Activated B cell treated with CpG ODN at 0.5 μM for 24 hours (primary cell): ENCODE data around the gene SLC15A2. TPM values are rescaled to one million over a fixed set of nuclear protein-coding genes. Genes with fewer than 3 reads are reported as not detected.

Experiments used
- ATAC-seq: fragments of 200-7000 bp; cut with Tn5 transposase; one replicate; pipeline ENCODE4 v1.10.0; 2021; ENCODE audit warnings: low read depth, mild to moderate bottlenecking, moderate library complexity
- CTCF ChIA-PET: fragments of 350-600 bp; sonication (Branson Sonifier 250); formaldehyde crosslinking; loops from one replicate; lab custom pipeline; 2021; ENCODE audit warnings: antibody characterized with exemption; lab: Charles Lee
- POLR2A ChIA-PET: fragments of 350-600 bp; sonication (Branson Sonifier 250); formaldehyde crosslinking; loops from one replicate; lab custom pipeline; 2021; ENCODE audit warnings: antibody characterized with exemption; lab: Charles Lee
- DNase-seq: peaks from one replicate; pipeline ENCODE4 v3.0.0; 2022
- H3K27ac Mint-ChIP-seq: one replicate; pipeline ENCODE4 v1.8.0; 2020; ENCODE audit warnings: mixed read lengths
- H3K27me3 Mint-ChIP-seq: one replicate; pipeline ENCODE4 v1.8.0; 2021; ENCODE audit warnings: mixed read lengths
- H3K36me3 Mint-ChIP-seq: one replicate; pipeline ENCODE4 v1.8.0; 2021; ENCODE audit warnings: low read depth, mixed read lengths
- H3K4me1 Mint-ChIP-seq: one replicate; pipeline ENCODE4 v1.8.0; 2021; ENCODE audit warnings: mixed read lengths
- H3K4me3 Mint-ChIP-seq: one replicate; pipeline ENCODE4 v1.8.0; 2020; ENCODE audit warnings: mild to moderate bottlenecking, mixed read lengths
- H3K9me3 Mint-ChIP-seq: one replicate; pipeline ENCODE4 v1.8.0; 2020; ENCODE audit warnings: mixed read lengths
- CTCF ChIP-seq: fragments of 200-600 bp; IDR thresholded peaks from one replicate; pipeline ENCODE4 v1.8.0; 2022; ENCODE audit warnings: antibody characterized with exemption, mild to moderate bottlenecking
- intact Hi-C: fragments of 100-400 bp; cut with micrococcal nuclease; formaldehyde crosslinking; loops from one replicate; pipeline ENCODE4 v1.15.1; 2024
- total RNA-seq: library from RNA; stranded (reverse); gene quantifications from 2 replicates; pipeline ENCODE4 v1.2.3, GENCODE V29; 2022

Gene SLC15A2
- total RNA-seq, 1 donor from 2014 or later, result 16.0 TPM

DNA sequence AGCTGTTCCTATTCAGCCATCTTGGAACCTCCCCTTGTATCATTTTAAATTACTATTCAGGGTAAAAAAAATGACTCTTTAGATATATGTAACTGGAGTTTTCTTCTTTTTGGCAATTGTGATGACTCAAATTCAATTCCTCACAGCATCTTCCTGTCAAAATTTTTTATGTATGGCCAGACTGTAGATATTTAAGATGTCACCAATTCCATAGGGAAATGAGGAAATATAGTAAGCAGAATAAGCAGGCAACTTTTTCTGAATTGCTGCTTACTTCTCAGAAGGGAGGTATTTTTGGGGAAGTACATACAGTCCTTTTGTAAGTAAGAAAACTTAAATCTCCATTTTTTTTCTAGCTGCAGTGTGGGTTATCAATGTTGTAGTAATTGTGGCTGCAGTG, 30.4 kb upstream of the SLC15A2 start:
- intact Hi-C loops, result no loop called here
- no peak overlapping the region for H3K4me3 Mint-ChIP-seq
- no peak for TF ChIP-seq CTCF
- ATAC-seq (no peak), DNase-seq (no peak)
- H3K9me3 Mint-ChIP-seq, result no peaks in the 10 kb centered on the region
- POLR2A ChIA-PET, result no interaction called here
- peaks cover 35% of the 10 kb centered on the region for H3K4me1 Mint-ChIP-seq
- H3K36me3 Mint-ChIP-seq, result peaks cover 84% of the 10 kb centered on the region
- no peaks in the 10 kb centered on the region for H3K27me3 Mint-ChIP-seq
- H3K27ac Mint-ChIP-seq, result no peak overlapping the region
- CTCF ChIA-PET, result no interaction called here

DNA sequence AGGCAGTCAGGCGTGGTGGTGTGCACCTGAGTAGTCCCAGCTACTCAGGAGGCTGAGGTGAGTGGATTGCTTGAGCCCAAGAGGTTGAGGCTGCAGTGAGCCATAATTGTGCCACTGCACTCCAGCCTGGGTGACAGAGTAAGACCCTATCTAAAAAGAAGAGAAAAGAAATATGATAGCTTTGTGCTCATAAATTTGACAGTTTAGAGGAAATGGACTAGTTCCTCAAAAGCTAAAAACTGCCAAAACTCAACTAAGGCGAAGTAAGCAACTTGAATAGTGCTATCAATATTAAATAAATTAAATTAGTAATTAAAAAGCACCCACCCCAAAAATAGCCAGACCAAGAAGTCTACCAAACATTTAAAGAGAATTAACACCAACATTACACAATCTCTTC, 24.5 kb upstream of the SLC15A2 start:
- Mint-ChIP-seq H3K4me3 (no peak overlapping the region), H3K27me3 (no peaks in the 10 kb centered on the region), H3K4me1 (peaks cover 48% of the 10 kb centered on the region), H3K36me3 (peaks cover 55% of the 10 kb centered on the region), H3K9me3 (no peaks in the 10 kb centered on the region), H3K27ac (peak overlapping the region; percentile 43)
- POLR2A ChIA-PET, result no interaction called here
- CTCF ChIA-PET, result no interaction called here
- ATAC-seq (peak; percentile 34), DNase-seq (no peak)
- no peak for TF ChIP-seq CTCF
- intact Hi-C loops, result loop anchor here (5.0 kb wide), 1 partner anchor 322 kb away; the partner anchor contains the start of gene POLQ

DNA sequence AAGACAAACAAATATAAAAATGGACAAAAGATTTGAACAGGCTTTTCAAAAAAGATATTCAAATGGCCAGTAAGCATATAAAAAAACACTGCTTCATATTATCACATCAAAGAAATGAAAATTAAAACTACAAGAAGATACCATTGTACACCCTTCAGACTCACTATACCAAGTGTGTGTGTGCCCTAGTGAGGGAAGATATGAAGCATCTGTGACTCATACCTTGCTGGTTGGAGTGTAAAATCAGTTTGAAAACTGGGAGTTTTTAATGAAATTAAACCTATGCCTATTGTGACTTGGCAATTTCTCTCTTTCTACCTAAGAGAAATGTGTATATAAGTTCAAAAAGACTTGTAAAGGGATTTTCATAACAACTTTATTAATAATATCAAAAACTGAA, 23.5 kb upstream of the SLC15A2 start:
- ATAC-seq, result no peak
- Mint-ChIP-seq H3K36me3 (peaks cover 55% of the 10 kb centered on the region), H3K9me3 (no peaks in the 10 kb centered on the region), H3K27me3 (no peaks in the 10 kb centered on the region), H3K4me3 (no peak overlapping the region), H3K4me1 (peaks cover 52% of the 10 kb centered on the region), H3K27ac (peak overlapping the region; percentile 51)
- CTCF ChIA-PET, result no interaction called here
- POLR2A ChIA-PET, result interaction anchor here (1.0 kb wide), 1 partner anchor 61 kb away, joined by 3 read pairs; no protein-coding TSS in a partner anchor
- intact Hi-C loops, result loop anchor here (5.0 kb wide), 1 partner anchor 323 kb away; the partner anchor contains the start of gene POLQ
- no peak for TF ChIP-seq CTCF
- DNase-seq, result no peak

GRCh38 chr3:121871430-121871829, 22.8 kb upstream of the SLC15A2 start:
- ATAC-seq (peak; percentile 37), DNase-seq (no peak)
- Mint-ChIP-seq H3K27ac (peak overlapping the region; percentile 60), H3K4me3 (no peak overlapping the region), H3K27me3 (no peaks in the 10 kb centered on the region), H3K9me3 (no peaks in the 10 kb centered on the region), H3K4me1 (peaks cover 54% of the 10 kb centered on the region), H3K36me3 (peaks cover 53% of the 10 kb centered on the region)
- intact Hi-C loops, result loop anchor here (5.0 kb wide), 1 partner anchor 324 kb away; the partner anchor contains the start of gene POLQ
- POLR2A ChIA-PET, result no interaction called here
- TF ChIP-seq CTCF, result no peak
- CTCF ChIA-PET, result no interaction called here

DNA sequence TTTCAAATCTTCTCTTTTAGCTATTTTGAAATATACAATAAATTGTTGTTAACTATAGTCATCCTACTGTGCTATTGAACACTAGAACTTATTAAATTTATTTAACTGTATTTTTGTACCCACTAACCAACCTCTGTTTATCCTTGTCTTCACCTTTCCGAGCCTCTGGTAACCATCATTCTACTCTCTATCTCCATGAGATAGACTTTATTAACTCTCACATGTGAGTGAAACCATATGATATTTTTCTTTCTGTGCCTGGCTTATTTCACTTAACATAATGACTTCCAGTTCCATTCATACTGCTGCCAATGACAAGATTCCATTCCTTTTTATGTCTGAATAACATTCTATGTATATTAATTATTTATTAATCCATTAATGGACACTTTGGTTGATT, 15.8 kb upstream of the SLC15A2 start:
- ATAC-seq (no peak), DNase-seq (no peak)
- H3K27ac Mint-ChIP-seq, result no peak overlapping the region
- peaks cover 50% of the 10 kb centered on the region for H3K36me3 Mint-ChIP-seq
- peaks cover 29% of the 10 kb centered on the region for H3K4me1 Mint-ChIP-seq
- intact Hi-C loops, result no loop called here
- H3K9me3 Mint-ChIP-seq, result no peaks in the 10 kb centered on the region
- CTCF ChIA-PET, result no interaction called here
- no peaks in the 10 kb centered on the region for H3K27me3 Mint-ChIP-seq
- POLR2A ChIA-PET, result no interaction called here
- no peak for TF ChIP-seq CTCF
- H3K4me3 Mint-ChIP-seq, result no peak overlapping the region
